ENCODE data around the gene YTHDF2. TPM values are rescaled to one million over a fixed set of nuclear protein-coding genes. Genes with fewer than 3 reads are reported as not detected.

The YTHDF2 gene
- total and polyA plus RNA-seq, 7 donors, result 27.0 to 47.0 (median 40.5) TPM

DNA sequence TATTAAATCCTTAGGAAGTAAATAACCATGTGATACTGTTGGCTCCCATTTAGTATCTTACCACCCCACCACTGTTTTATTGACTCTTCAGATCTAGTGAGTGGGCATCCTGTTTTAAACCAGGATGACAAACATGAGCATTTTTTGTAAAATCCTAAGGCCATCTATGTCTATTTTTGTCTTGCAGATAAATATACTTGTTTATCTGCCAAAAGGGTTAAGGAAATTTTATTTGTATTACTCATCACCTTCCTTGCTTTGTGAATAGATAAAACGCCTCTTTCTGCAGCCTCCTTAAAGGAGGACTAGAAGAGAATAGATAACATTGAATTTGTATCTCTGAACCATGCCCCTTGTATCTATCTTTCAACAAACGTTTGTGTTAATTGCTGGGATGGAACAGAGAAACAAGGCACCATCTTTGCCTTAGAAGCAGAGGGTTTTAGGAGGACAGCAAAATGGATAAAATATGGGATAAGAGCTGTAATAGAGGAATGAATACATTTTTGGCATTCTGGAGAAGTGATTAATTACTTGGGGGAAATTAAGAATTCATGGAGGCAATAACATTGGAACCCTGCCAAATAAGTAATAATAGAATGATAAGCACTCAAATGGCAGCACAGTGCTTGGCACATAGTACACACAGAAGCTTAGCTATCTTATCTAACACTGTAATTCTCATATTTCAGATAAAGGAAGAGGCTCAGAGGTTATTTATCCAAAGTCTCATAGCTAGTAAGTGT lies 14.7 kb downstream of the YTHDF2 start:
- Histone ChIP-seq H3K27ac (no peak overlapping the region), H3K4me3 (no peak overlapping the region), H3K9me3 (no peaks in the 10 kb centered on the region), H3K36me3 (peaks cover 0 to 15% (median 0%) of the 10 kb centered on the region in 4 donors), H3K27me3 (no peaks in the 10 kb centered on the region), H3K4me1 (peaks cover 0 to 98% (median 88%) of the 10 kb centered on the region in 4 donors)
- 29 to 49% methylated on average over 2 of the region's 2 CpGs for WGBS, 2 donors
- intact Hi-C loops (cut with DNase I), result no loop called here
- TF ChIP-seq POLR2AphosphoS5 (IDR thresholded peaks at IDR 0.05), result no peak
- TF ChIP-seq POLR2A (IDR thresholded peaks at IDR 0.05), result no peak
- no peak for TF ChIP-seq EP300 (IDR thresholded peaks at IDR 0.05)
- no peak for TF ChIP-seq CTCF (IDR thresholded peaks at IDR 0.05)
- DNase-seq, result no peak

- no peak overlapping the region for H3K27ac ChIP-seq
- no peak overlapping the region for H3K4me3 ChIP-seq
- H3K4me1 ChIP-seq, result peaks cover 0 to 81% (median 68%) of the 10 kb centered on the region in 4 donors
- no peaks in the 10 kb centered on the region for H3K27me3 ChIP-seq
- no peak for TF ChIP-seq EP300 (IDR thresholded peaks at IDR 0.05)
- no peak for TF ChIP-seq CTCF (IDR thresholded peaks at IDR 0.05)
- TF ChIP-seq POLR2AphosphoS5 (IDR thresholded peaks at IDR 0.05), result no peak
- TF ChIP-seq POLR2A (IDR thresholded peaks at IDR 0.05), result no peak
- 14 to 60% methylated on average over 1 of the region's 1 CpG for WGBS, 2 donors
- no peak for DNase-seq
- peaks cover 0 to 16% (median 5%) of the 10 kb centered on the region in 4 donors for H3K36me3 ChIP-seq
- intact Hi-C loops (cut with DNase I), result no loop called here
- H3K9me3 ChIP-seq, result no peaks in the 10 kb centered on the region
Measured at GRCh38 chr1:28755701-28756100, 19.0 kb downstream of the YTHDF2 start.

GRCh38 chr1:28756846-28757245 lies 20.1 kb downstream of the YTHDF2 start:
- no peaks in the 10 kb centered on the region for H3K27me3 ChIP-seq
- peaks cover 0 to 15% (median 5%) of the 10 kb centered on the region in 4 donors for H3K36me3 ChIP-seq
- H3K4me1 ChIP-seq, result peaks cover 0 to 69% (median 57%) of the 10 kb centered on the region in 4 donors
- 44 to 56% methylated on average over 5 of the region's 5 CpGs for WGBS, 2 donors
- intact Hi-C loops (cut with DNase I), result no loop called here
- H3K27ac ChIP-seq, result no peak overlapping the region
- no peaks in the 10 kb centered on the region for H3K9me3 ChIP-seq
- TF ChIP-seq CTCF (IDR thresholded peaks at IDR 0.05) (no peak), EP300 (IDR thresholded peaks at IDR 0.05) (no peak), POLR2A (IDR thresholded peaks at IDR 0.05) (no peak), POLR2AphosphoS5 (IDR thresholded peaks at IDR 0.05) (no peak)
- no peak overlapping the region for H3K4me3 ChIP-seq
- DNase-seq, result no peak

- Histone ChIP-seq H3K27ac (no peak overlapping the region), H3K27me3 (no peaks in the 10 kb centered on the region), H3K4me1 (peaks cover 0 to 55% (median 51%) of the 10 kb centered on the region in 4 donors), H3K36me3 (peaks cover 0 to 9% (median 5%) of the 10 kb centered on the region in 4 donors), H3K4me3 (no peak overlapping the region), H3K9me3 (no peaks in the 10 kb centered on the region)
- intact Hi-C loops (cut with DNase I), result no loop called here
- WGBS, 2 donors, result 50 to 73% methylated on average over 4 of the region's 4 CpGs
- DNase-seq, result no peak
- TF ChIP-seq CTCF (IDR thresholded peaks at IDR 0.05), result no peak
- TF ChIP-seq POLR2AphosphoS5 (IDR thresholded peaks at IDR 0.05), result no peak
- TF ChIP-seq EP300 (IDR thresholded peaks at IDR 0.05), result no peak
- no peak for TF ChIP-seq POLR2A (IDR thresholded peaks at IDR 0.05)
Measured at GRCh38 chr1:28758420-28758819, 21.7 kb downstream of the YTHDF2 start.

Data from sigmoid colon (tissue), 7 donors.